Lung (tissue), 12 donors: ENCODE data around the gene MAP3K7CL. TPM values are rescaled to one million over a fixed set of nuclear protein-coding genes. Genes with fewer than 3 reads are reported as not detected.

Experiments used
- ATAC-seq: fragments of 200-7000 bp; cut with Tn5 transposase; one replicate; pipeline ENCODE4 v1.9.1; 2020; ENCODE audit warnings: moderate number of reproducible peaks; ENCODE audit not compliant: insufficient read depth, low FRiP score
- DNase-seq, 3 donors: peaks; one replicate each; pipeline ENCODE4 v3.0.0-alpha.2; 2013 to 2017
- H3K27ac ChIP-seq, 2 donors: one replicate each; pipeline ENCODE4 v1.5.1; 2013; ENCODE audit warnings: mild to moderate bottlenecking in 2 of 2, moderate library complexity in 2 of 2, control low read depth in 1 of 2, inconsistent platforms in 1 of 2, low read depth in 1 of 2, low read length in 1 of 2
- H3K27me3 ChIP-seq, 3 donors: one replicate each; pipeline ENCODE4 v1.5.1; 2013; ENCODE audit warnings: low read length in 2 of 3; ENCODE audit not compliant: control insufficient read depth in 3 of 3, insufficient read depth in 3 of 3
- H3K36me3 ChIP-seq, 4 donors: one replicate each; pipeline ENCODE4 v1.5.1; 2013; ENCODE audit warnings: low read length in 4 of 4, mild to moderate bottlenecking in 1 of 4, moderate library complexity in 1 of 4; ENCODE audit not compliant: control insufficient read depth in 4 of 4, insufficient read depth in 4 of 4
- H3K4me1 ChIP-seq, 5 donors: one replicate each; pipeline ENCODE4 v1.5.1; 2013; ENCODE audit warnings: low read length in 5 of 5, mild to moderate bottlenecking in 2 of 5, moderate library complexity in 1 of 5; ENCODE audit not compliant: control insufficient read depth in 5 of 5, insufficient read depth in 5 of 5
- H3K4me3 ChIP-seq: one replicate; pipeline ENCODE4 v1.5.1; 2013; ENCODE audit warnings: mild to moderate bottlenecking, control low read depth, moderate library complexity
- H3K9ac ChIP-seq, 2 donors: one replicate each; pipeline ENCODE4 v1.5.1; 2013; ENCODE audit warnings: low read length in 2 of 2, control low read depth in 1 of 2; ENCODE audit not compliant: insufficient read depth in 1 of 2
- H3K9me3 ChIP-seq, 4 donors: one replicate each; pipeline ENCODE4 v1.5.1; 2013; ENCODE audit warnings: low read length in 3 of 4, mild to moderate bottlenecking in 1 of 4, moderate library complexity in 1 of 4; ENCODE audit not compliant: control insufficient read depth in 4 of 4, insufficient read depth in 3 of 4
- WGBS, 2 donors: extraction: QIAGEN DNeasy Blood & Tissue Kit; methylation state at CpG; one replicate each; pipeline ENCODE4 v1.1.7; 2013; 5-methylcytosine and 5-hydroxymethylcytosine counted together
- polyA plus RNA-seq, 2 donors: library from polyadenylated mRNA; stranded (reverse); fragments of 200-250 nt; gene quantifications; one replicate each; pipeline ENCODE4 v1.2.1, GENCODE V29; 2013
- total RNA-seq, 2 donors: library from RNA; depleted of rRNA in 1 of 2; stranded (reverse); fragments of >200 nt in 1 of 2; gene quantifications; one replicate each; pipeline ENCODE4 v1.2.1, GENCODE V29; 2014 to 2021
- TF ChIP-seq, protein P1 (sequence below): IDR thresholded peaks from 2 replicates; pipeline ENCODE4 v1.5.1; 2012; ENCODE audit warnings: mild to moderate bottlenecking; ENCODE audit errors: control extremely low read depth, extremely low read depth
- donor health status: control.
- donor health status: control.
- donor health status: Bipolar disorder and iron deficiency.
- donor health status: healthy.
- donor health status: DM: yes; HTN: yes; CAD: no.

Gene MAP3K7CL
- total and polyA plus RNA-seq, 4 donors, result 5.6 to 15.1 (median 8.3) TPM

DNA sequence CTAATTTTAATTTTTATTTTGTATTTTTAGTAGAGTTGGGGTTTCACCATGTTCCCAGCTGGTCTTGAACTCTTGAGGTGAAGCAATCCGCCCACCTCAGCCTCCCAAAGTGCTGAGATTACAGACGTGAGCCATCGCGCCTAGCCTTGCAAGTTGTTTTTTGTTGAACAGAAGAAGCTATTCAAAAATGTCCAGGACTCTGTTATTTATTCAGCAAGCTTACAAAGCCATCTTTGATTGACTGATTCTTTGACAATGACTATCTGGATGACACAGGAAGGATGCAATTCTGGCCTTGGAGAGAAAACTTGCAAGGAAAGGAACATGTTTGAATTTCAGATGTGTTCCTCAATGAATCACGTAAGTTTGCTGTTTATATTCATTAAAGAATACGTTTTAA is 63.5 kb downstream of the MAP3K7CL start:
- 84 to 87% methylated on average over 6 of the region's 6 CpGs for WGBS, 2 donors
- TF ChIP-seq, protein P1, sequence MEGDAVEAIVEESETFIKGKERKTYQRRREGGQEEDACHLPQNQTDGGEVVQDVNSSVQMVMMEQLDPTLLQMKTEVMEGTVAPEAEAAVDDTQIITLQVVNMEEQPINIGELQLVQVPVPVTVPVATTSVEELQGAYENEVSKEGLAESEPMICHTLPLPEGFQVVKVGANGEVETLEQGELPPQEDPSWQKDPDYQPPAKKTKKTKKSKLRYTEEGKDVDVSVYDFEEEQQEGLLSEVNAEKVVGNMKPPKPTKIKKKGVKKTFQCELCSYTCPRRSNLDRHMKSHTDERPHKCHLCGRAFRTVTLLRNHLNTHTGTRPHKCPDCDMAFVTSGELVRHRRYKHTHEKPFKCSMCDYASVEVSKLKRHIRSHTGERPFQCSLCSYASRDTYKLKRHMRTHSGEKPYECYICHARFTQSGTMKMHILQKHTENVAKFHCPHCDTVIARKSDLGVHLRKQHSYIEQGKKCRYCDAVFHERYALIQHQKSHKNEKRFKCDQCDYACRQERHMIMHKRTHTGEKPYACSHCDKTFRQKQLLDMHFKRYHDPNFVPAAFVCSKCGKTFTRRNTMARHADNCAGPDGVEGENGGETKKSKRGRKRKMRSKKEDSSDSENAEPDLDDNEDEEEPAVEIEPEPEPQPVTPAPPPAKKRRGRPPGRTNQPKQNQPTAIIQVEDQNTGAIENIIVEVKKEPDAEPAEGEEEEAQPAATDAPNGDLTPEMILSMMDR, result no peak
- ATAC-seq (no peak), DNase-seq (no peak)
- H3K4me1 ChIP-seq, result peaks cover 2 to 28% (median 5%) of the 10 kb centered on the region in 5 donors
- H3K27me3 ChIP-seq, result no peaks in the 10 kb centered on the region
- no peak overlapping the region for H3K4me3 ChIP-seq
- H3K9me3 ChIP-seq, result peaks cover 0 to 2% (median 0%) of the 10 kb centered on the region in 4 donors
- H3K36me3 ChIP-seq, result no peaks in the 10 kb centered on the region
- H3K27ac ChIP-seq, result no peak overlapping the region
- peak overlapping the region in 1 of 2 donors; percentile 36 for H3K9ac ChIP-seq

DNA sequence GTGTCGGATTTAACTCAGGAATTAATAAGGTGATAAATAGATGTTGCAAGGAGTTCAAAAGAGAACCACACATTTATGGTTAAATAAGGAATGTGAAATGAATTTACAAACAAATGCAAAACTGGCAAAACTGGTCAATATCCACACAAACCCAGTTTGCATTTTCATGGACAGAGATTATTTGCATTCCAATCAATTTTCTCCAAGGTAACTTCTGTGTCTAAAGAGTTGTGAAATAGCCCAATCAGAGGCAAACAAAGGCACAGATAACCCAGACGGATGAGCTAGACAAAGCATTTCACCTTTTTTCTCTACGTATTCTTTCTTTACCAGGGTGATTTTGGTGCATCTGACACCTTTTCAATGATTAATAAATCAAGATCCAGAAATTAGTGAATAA is 63.9 kb downstream of the MAP3K7CL start:
- no peak overlapping the region for H3K27ac ChIP-seq
- H3K4me1 ChIP-seq, result peaks cover 2 to 28% (median 5%) of the 10 kb centered on the region in 5 donors
- 83 to 86% methylated on average over 3 of the region's 3 CpGs for WGBS, 2 donors

DNA sequence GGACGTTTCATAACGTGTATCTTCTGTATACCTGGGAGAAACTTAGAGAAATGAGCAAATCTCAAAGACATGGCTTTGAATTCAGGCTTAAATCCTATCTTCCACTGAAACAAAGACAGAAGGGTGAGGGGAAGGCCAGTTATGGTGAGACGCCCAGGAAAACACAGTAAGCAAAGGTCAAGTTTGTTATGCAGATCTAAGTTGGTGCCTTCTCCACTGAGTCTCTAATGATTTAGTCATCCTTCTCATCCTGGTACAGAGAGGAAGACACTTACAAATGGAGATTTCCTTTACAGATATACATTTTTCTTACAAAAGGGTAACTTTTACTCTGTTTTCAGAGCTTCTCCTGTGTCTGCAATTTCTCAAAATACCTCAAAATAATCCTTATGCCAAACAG is 64.4 kb downstream of the MAP3K7CL start:
- DNase-seq (no peak), ATAC-seq (no peak)
- H3K9me3 ChIP-seq, result peaks cover 0 to 2% (median 0%) of the 10 kb centered on the region in 4 donors
- no peaks in the 10 kb centered on the region for H3K36me3 ChIP-seq
- peak overlapping the region in 1 of 2 donors; percentile 16 for H3K9ac ChIP-seq
- peaks cover 2 to 28% (median 5%) of the 10 kb centered on the region in 5 donors for H3K4me1 ChIP-seq
- no peaks in the 10 kb centered on the region for H3K27me3 ChIP-seq
- H3K4me3 ChIP-seq, result no peak overlapping the region
- TF ChIP-seq, protein P1, result no peak
- WGBS, 2 donors, result 74 to 83% methylated on average over 3 of the region's 3 CpGs
- no peak overlapping the region for H3K27ac ChIP-seq

More for the DNA sequence above, 63.9 kb downstream of the MAP3K7CL start:
- DNase-seq (no peak), ATAC-seq (no peak)
- TF ChIP-seq, protein P1, result no peak
- peak overlapping the region in 1 of 2 donors; percentile 36 for H3K9ac ChIP-seq
- no peaks in the 10 kb centered on the region for H3K36me3 ChIP-seq
- H3K27me3 ChIP-seq, result no peaks in the 10 kb centered on the region
- H3K4me3 ChIP-seq, result no peak overlapping the region
- peaks cover 0 to 2% (median 0%) of the 10 kb centered on the region in 4 donors for H3K9me3 ChIP-seq
